Stimulated activated CD4-positive, alpha-beta T cell treated with anti-CD3 and anti-CD28 coated beads, Interleukin-1b, Interleukin-23, amount 100 ng/mL, for 48 hours (primary cell): ENCODE data around the gene MAP2K2.
"Not testable (repeated sequence)": the region's sequence is repeated elsewhere in the genome, so short reads cannot be mapped to it uniquely, and the experiment has no call there.

Experiments
- DNase-seq: peaks from one replicate; pipeline ENCODE4 v3.0.0-alpha.2; 2020

MAP2K2 gene

GRCh38 chr19:4123615-4124568 is at the start of gene MAP2K2:
TSS of gene MAP2K2 (minus strand) at chr19:4124122. CDS start at chr19:4123875, 247 bp downstream.
- peak; percentile 96 for DNase-seq

- peak; percentile 46 for DNase-seq
Observed at GRCh38 chr19:4172861-4173473, 49.0 kb upstream of the MAP2K2 start.

GRCh38 chr19:4171676-4172075 is 47.8 kb upstream of the MAP2K2 start:
- no peak for DNase-seq

- no peak for DNase-seq
Observed at GRCh38 chr19:4164262-4164661, 40.3 kb upstream of the MAP2K2 start.

GRCh38 chr19:4161415-4162077 is 37.6 kb upstream of the MAP2K2 start:
- no peak for DNase-seq

- DNase-seq = not testable (repeated sequence)
Observed at GRCh38 chr19:4157971-4158370, 34.0 kb upstream of the MAP2K2 start.

- no peak for DNase-seq
Observed at GRCh38 chr19:4157164-4157563, 33.2 kb upstream of the MAP2K2 start.

- no peak for DNase-seq
Observed at GRCh38 chr19:4154571-4155312, 30.8 kb upstream of the MAP2K2 start.

GRCh38 chr19:4152241-4152998 is 28.5 kb upstream of the MAP2K2 start:
- DNase-seq = no peak

- DNase-seq = no peak
Observed at GRCh38 chr19:4151623-4152022, 27.7 kb upstream of the MAP2K2 start.

GRCh38 chr19:4149518-4150288 is 25.8 kb upstream of the MAP2K2 start:
- no peak for DNase-seq

GRCh38 chr19:4144666-4145249 is 20.8 kb upstream of the MAP2K2 start:
- no peak for DNase-seq

GRCh38 chr19:4142916-4143315 is 19.0 kb upstream of the MAP2K2 start:
- DNase-seq = not testable (repeated sequence)

GRCh38 chr19:4140237-4140711 is 16.4 kb upstream of the MAP2K2 start:
- peak; percentile 13 for DNase-seq

- peak; percentile 88 for DNase-seq
Observed at GRCh38 chr19:4139614-4140236, 15.8 kb upstream of the MAP2K2 start.

GRCh38 chr19:4138445-4138844 is 14.5 kb upstream of the MAP2K2 start:
- no peak for DNase-seq

GRCh38 chr19:4136680-4137088 is 12.8 kb upstream of the MAP2K2 start:
- DNase-seq = no peak

GRCh38 chr19:4135386-4135785 is 11.5 kb upstream of the MAP2K2 start:
- DNase-seq = not testable (repeated sequence)

- DNase-seq = no peak
Observed at GRCh38 chr19:4134351-4134750, 10.4 kb upstream of the MAP2K2 start.
